Fibroblast of skin of right biceps (primary cell): ENCODE results near the gene ZBTB21.
"Not testable (repeated sequence)": the region's sequence is repeated elsewhere in the genome, so short reads cannot be mapped to it uniquely, and the experiment has no call there.

ENCODE experiments used
- DNase-seq: peaks from one replicate; pipeline ENCODE4 v3.0.0-alpha.2; 2013

The ZBTB21 gene

GRCh38 chr21:42017022-42017421 lies 6.9 kb upstream of the ZBTB21 start:
- no peak for DNase-seq

- DNase-seq: no peak
These were observed 6.3 kb upstream of the ZBTB21 start for GRCh38 chr21:42016364-42016985.

GRCh38 chr21:42013931-42014330 lies 3.8 kb upstream of the ZBTB21 start:
- no peak for DNase-seq

GRCh38 chr21:42013376-42013775 lies 3.2 kb upstream of the ZBTB21 start:
- no peak for DNase-seq

GRCh38 chr21:42012763-42013329 lies 2.7 kb upstream of the ZBTB21 start:
- DNase-seq: no peak

- no peak for DNase-seq
These were observed 2.2 kb upstream of the ZBTB21 start for GRCh38 chr21:42012344-42012743.

- DNase-seq: peak; percentile 21
These were observed 641 bp upstream of the ZBTB21 start for GRCh38 chr21:42010507-42011495.

GRCh38 chr21:42009018-42009830 lies 936 bp downstream of the ZBTB21 start:
- DNase-seq: peak; percentile 51

- DNase-seq: no peak
These were observed 2.7 kb downstream of the ZBTB21 start for GRCh38 chr21:42007356-42007940.

- no peak for DNase-seq
These were observed 3.4 kb downstream of the ZBTB21 start for GRCh38 chr21:42006765-42007164.

GRCh38 chr21:42004406-42005199 lies 5.6 kb downstream of the ZBTB21 start:
- DNase-seq: no peak

- DNase-seq: peak; percentile 82
These were observed 7.1 kb downstream of the ZBTB21 start for GRCh38 chr21:42003051-42003461.

GRCh38 chr21:42002421-42002958 lies 7.7 kb downstream of the ZBTB21 start:
- peak; percentile 93 for DNase-seq

- no peak for DNase-seq
These were observed 8.4 kb downstream of the ZBTB21 start for GRCh38 chr21:42001781-42002180.

- DNase-seq: no peak
These were observed 9.3 kb downstream of the ZBTB21 start for GRCh38 chr21:42000908-42001307.

GRCh38 chr21:41997657-41998056 lies 12.5 kb downstream of the ZBTB21 start:
- no peak for DNase-seq

- no peak for DNase-seq
These were observed 14.6 kb downstream of the ZBTB21 start for GRCh38 chr21:41995577-41995976.

GRCh38 chr21:41994613-41995012 lies 15.5 kb downstream of the ZBTB21 start:
- DNase-seq: not testable (repeated sequence)

GRCh38 chr21:41993744-41994143 lies 16.4 kb downstream of the ZBTB21 start:
- DNase-seq: peak; percentile 91

GRCh38 chr21:41992576-41992975 lies 17.6 kb downstream of the ZBTB21 start:
- DNase-seq: no peak

- DNase-seq: no peak
These were observed 18.5 kb downstream of the ZBTB21 start for GRCh38 chr21:41991659-41992058.
